Heart right ventricle (tissue), 16 donors: ENCODE data around the gene ARL9. TPM values are rescaled to one million over a fixed set of nuclear protein-coding genes. Genes with fewer than 3 reads are reported as not detected.
"Not testable (repeated sequence)": the region's sequence is repeated elsewhere in the genome, so short reads cannot be mapped to it uniquely, and the experiment has no call there.

Experiments used
- ATAC-seq, 8 donors: fragments of 200-7000 bp; cut with Tn5 transposase; one replicate each; pipeline ENCODE4 v1.9.1; 2020; ENCODE audit warnings: mild to moderate bottlenecking in 8 of 8, moderate library complexity in 8 of 8, moderate number of reproducible peaks in 1 of 8
- DNase-seq, 2 donors: peaks; one replicate each; pipeline ENCODE4 v3.0.0-alpha.2; 2020
- H3K27ac ChIP-seq, 10 donors: fragments of 200-600 bp; sonication (generic) in 2 of 10; one replicate each; pipeline versions ENCODE4 v1.5.0 to v1.8.0; 2020 to 2022; ENCODE audit warnings: mild to moderate bottlenecking in 3 of 10
- H3K27me3 ChIP-seq, 7 donors: fragments of 200-600 bp; one replicate each; pipeline ENCODE4 v1.8.0; 2021 to 2022; ENCODE audit warnings: mild to moderate bottlenecking in 2 of 7
- H3K36me3 ChIP-seq, 9 donors: fragments of 200-600 bp; sonication (generic) in 1 of 9; one replicate each; pipeline versions ENCODE4 v1.5.0 to v1.8.0; 2020 to 2022; ENCODE audit warnings: mild to moderate bottlenecking in 2 of 9
- H3K4me1 ChIP-seq, 9 donors: fragments of 200-600 bp; sonication (generic) in 1 of 9; one replicate each; pipeline versions ENCODE4 v1.5.0 to v1.8.0; 2020 to 2022; ENCODE audit warnings: mild to moderate bottlenecking in 4 of 9
- H3K4me3 ChIP-seq, 10 donors: fragments of 200-600 bp; sonication (generic) in 2 of 10; one replicate each; pipeline versions ENCODE4 v1.5.0 to v1.8.0; 2020 to 2022; ENCODE audit warnings: mild to moderate bottlenecking in 7 of 10, moderate library complexity in 2 of 10
- H3K9me3 ChIP-seq, 11 donors: fragments of 200-600 bp in 10 of 11; sonication (generic) in 2 of 11; one replicate each; pipeline versions ENCODE4 v1.5.0 to v1.8.0; 2013 to 2022; ENCODE audit warnings: mild to moderate bottlenecking in 2 of 11, control low read depth in 1 of 11, moderate library complexity in 1 of 11
- WGBS, 2 donors: extraction: QIAGEN DNeasy Blood & Tissue Kit; methylation state at CpG; one replicate each; pipeline ENCODE4 v1.1.7; 2013; ENCODE audit warnings: inconsistent platforms in 1 of 2; 5-methylcytosine and 5-hydroxymethylcytosine counted together
- intact Hi-C, 10 donors: fragments of 100-400 bp; cut with DNase I; formaldehyde crosslinking; loops; one replicate each; pipeline versions ENCODE4 v1.11.1 to v1.14.2; 2022
- polyA plus RNA-seq, 2 donors: library from polyadenylated mRNA; stranded (reverse); fragments of 200-250 nt; gene quantifications; one replicate each; pipeline ENCODE4 v1.2.3, GENCODE V29; 2013
- total RNA-seq, 10 donors: library from RNA; stranded (reverse); fragmentation: NEBNext Ultra II Directional in 3 of 10; extraction: Animal tissue kit (Norgen Biotek cat#: 25700) in 3 of 10; gene quantifications; one replicate each; pipeline versions ENCODE4 v1.2.1 to v1.2.4, GENCODE V29; 2021 to 2023
- TF ChIP-seq, protein P1 (sequence below), 9 donors: fragments of 200-600 bp; sonication (generic) in 2 of 9; IDR thresholded peaks; one replicate each; pipeline versions ENCODE4 v1.5.0 to v1.8.0; 2021 to 2022; ENCODE audit warnings: antibody characterized with exemption in 9 of 9, mild to moderate bottlenecking in 5 of 9, moderate library complexity in 1 of 9
- donor health status: Arrhythmogenic right ventricular cardiomyopathy.
- donor health status: ischemic (EF 13 %, LVEDD 7.1; RV severe dilation, severe dysfunction).
- donor health status: healthy with polysubstance abuse.
- donor health status: DM: no; HTN: yes; CAD: no.
- donor health status: DM: no; HTN: no; CAD: no.
- donor health status: ischemic (EF 25% LVEDD 6.9; RV normal size, moderate dysfunction).
- donor health status: ischemic (EF 25% LVEDD 5.7; RV mildly dilated, moderate dysfunction).
- donor health status: healthy.
- donor health status: DM: yes; HTN: yes; CAD: no.
- donor health status: Ischemic cardiomyopathy.
- donor health status: ischemic (EF 35%, LVEDD 5.7; RV mildly dilated, moderate dysfunction).
- donor health status: nonischemic (EF 11% LVEDD 7.7; RV severe dilation, severe dysfunction).
- donor health status: DM: yes; HTN: yes; CAD: no.
- donor health status: PGD.
- donor health status: ischemic (EF 29% LVEDD 5.4; RV normal size, mild dysfunction).
- donor health status: nonischemic (EF 23%, LVEDD 6.1; RV moderate dilation, normal function).

The ARL9 gene
- total and polyA plus RNA-seq, 12 donors: 0.09 to 0.19 TPM; not detected in 10

DNA sequence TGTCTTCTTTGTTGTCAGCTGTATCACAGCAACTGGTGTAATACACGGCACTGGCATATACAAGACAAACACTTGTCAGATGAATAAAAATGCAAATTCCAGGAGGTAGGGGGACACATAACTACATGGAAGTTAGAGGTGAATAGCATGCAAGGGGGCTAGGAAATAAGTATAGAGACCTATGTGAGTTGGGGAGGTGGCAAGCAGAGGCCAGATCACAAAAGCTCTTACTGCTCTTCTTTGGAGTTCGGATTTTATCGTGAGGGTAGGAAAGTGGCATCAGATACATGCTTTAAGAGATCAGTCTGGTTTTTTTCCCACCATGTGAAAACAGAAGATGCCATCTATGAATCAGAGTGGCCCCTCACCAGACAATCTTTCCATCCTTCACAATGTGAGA is 41.0 kb upstream of the ARL9 start:
- peaks cover 5 to 44% (median 36%) of the 10 kb centered on the region in 9 donors for H3K4me1 ChIP-seq
- no peak for ATAC-seq
- no peak for DNase-seq
- no peaks in the 10 kb centered on the region for H3K9me3 ChIP-seq
- no peak overlapping the region for H3K27ac ChIP-seq
- no peak overlapping the region for H3K4me3 ChIP-seq
- TF ChIP-seq, protein P1, sequence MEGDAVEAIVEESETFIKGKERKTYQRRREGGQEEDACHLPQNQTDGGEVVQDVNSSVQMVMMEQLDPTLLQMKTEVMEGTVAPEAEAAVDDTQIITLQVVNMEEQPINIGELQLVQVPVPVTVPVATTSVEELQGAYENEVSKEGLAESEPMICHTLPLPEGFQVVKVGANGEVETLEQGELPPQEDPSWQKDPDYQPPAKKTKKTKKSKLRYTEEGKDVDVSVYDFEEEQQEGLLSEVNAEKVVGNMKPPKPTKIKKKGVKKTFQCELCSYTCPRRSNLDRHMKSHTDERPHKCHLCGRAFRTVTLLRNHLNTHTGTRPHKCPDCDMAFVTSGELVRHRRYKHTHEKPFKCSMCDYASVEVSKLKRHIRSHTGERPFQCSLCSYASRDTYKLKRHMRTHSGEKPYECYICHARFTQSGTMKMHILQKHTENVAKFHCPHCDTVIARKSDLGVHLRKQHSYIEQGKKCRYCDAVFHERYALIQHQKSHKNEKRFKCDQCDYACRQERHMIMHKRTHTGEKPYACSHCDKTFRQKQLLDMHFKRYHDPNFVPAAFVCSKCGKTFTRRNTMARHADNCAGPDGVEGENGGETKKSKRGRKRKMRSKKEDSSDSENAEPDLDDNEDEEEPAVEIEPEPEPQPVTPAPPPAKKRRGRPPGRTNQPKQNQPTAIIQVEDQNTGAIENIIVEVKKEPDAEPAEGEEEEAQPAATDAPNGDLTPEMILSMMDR (IDR thresholded peaks at IDR 0.05): no peak
- H3K27me3 ChIP-seq: no peaks in the 10 kb centered on the region
- 67 to 75% methylated on average over 3 of the region's 3 CpGs for WGBS, 2 donors
- intact Hi-C loops: loop anchor here in 1 of 10 donors (10.0 kb wide), 1 partner anchor 510 kb away; the partner anchor contains the start of genes NOA1 and POLR2B
- H3K36me3 ChIP-seq: peaks cover 0 to 50% (median 8%) of the 10 kb centered on the region in 9 donors

DNA sequence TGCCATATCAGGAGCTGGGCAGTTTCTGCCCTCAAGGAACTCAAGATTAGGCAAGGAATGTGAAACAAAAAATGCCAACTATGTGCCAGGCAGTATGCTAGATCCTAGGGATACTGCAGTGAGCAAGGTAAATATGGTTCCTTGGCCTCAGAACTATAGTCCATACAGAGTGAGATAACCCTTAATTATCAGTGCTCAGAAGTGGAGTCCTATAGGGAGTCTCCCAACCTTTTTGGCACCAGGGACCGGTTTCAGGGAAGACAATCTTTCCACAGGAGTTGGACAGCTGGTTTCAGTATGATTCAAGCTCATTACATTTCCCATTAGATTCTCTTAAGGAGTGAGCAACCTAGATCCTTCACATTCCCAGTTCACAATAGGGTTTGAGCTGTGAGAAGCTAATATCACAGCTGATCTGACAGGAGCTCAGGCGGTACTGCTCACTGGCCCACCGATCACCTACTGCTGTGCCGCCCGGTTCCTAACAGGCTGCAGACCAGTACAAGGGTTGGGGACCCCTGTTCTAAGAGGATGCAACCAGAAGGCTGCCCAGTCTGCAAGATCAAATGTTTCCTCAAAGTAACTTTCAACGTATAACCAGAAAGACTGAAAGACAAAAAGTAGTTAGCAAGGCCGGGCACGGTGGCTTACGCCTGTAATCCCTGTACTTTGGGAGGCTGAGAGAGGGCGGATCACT is 39.8 kb upstream of the ARL9 start:
- ATAC-seq: no peak
- Histone ChIP-seq H3K4me3 (peak overlapping the region in 7 of 10 donors; percentile 3 to 95 (median 85)), H3K27ac (peak overlapping the region in 1 of 10 donors; percentile 91), H3K9me3 (no peaks in the 10 kb centered on the region), H3K4me1 (peaks cover 5 to 47% (median 38%) of the 10 kb centered on the region in 9 donors), H3K27me3 (no peaks in the 10 kb centered on the region), H3K36me3 (peaks cover 0 to 50% (median 8%) of the 10 kb centered on the region in 9 donors)
- 56 to 71% methylated on average over 10 of the region's 10 CpGs for WGBS, 2 donors
- TF ChIP-seq, protein P1 (IDR thresholded peaks at IDR 0.05): no peak
- no peak for DNase-seq
- intact Hi-C loops: loop anchor here in 2 of 10 donors (2.0 to 10.0 kb wide), 2 partner anchors 65 to 509 kb away; partner anchors contain the start of genes NOA1 (in 1 of the 2) and POLR2B (in 1 of the 2)

DNA sequence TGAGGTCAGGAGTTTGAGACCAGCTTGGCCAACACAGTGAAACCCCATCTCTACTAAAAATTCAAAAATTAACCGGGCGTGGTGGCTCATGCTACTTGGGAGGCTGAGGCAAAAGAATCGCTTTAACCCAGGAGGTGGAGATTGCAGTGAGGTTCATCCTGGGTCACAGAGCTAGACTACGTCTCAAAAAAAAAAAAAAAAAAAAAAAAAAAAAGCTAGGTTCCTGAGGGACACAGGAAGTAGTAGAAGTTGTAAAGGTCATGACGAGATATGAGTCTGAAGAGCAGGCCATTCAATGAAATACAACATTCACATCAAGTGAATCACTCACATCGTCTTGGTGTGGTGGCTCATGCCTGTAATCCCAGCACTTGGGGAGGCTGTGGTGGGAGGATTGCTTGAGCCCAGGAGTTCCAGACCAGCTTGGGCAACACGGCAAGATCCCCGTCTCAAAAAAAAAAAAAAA is 39.3 kb upstream of the ARL9 start:
- peaks cover 5 to 47% (median 38%) of the 10 kb centered on the region in 9 donors for H3K4me1 ChIP-seq
- not testable (repeated sequence) for DNase-seq, H3K9me3 ChIP-seq, H3K27me3 ChIP-seq
- WGBS, 2 donors: 10 to 20% methylated on average over 8 of the region's 8 CpGs
- H3K27ac ChIP-seq: peak overlapping the region in 6 of 10 donors; percentile 85 to 93 (median 90)
- ATAC-seq: peak in 4 of 8 donors; percentile 14 to 61 (median 26)
- peak overlapping the region; percentile 83 to 99 (median 91) for H3K4me3 ChIP-seq
- intact Hi-C loops: loop anchor here in 2 of 10 donors (2.0 to 10.0 kb wide), 2 partner anchors 64 to 508 kb away; partner anchors contain the start of genes NOA1 (in 1 of the 2) and POLR2B (in 1 of the 2)
- H3K36me3 ChIP-seq: peaks cover 0 to 50% (median 9%) of the 10 kb centered on the region in 9 donors

DNA sequence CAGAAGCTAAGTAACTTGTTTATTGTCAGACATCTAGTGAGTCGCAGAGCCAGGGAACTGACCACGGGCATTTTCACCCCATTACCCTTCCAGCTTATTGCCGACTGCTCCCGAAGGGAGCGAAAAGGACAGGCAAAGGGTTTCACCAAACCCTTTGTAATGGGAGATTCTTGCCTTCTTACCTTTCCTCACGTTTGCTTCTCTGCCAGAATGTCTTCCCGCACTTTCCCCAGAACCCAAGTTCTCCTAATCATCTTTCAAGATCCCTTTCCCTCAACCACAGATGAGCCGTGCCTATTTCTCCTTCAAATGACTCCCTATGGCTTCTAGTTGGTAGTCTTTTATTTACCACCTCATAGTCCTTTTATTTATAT is 38.7 kb upstream of the ARL9 start:
- DNase-seq (no peak), ATAC-seq (peak in 2 of 8 donors; percentile 5 to 26)
- Histone ChIP-seq H3K27ac (peak overlapping the region; percentile 49 to 93 (median 88)), H3K4me3 (peak overlapping the region; percentile 83 to 99 (median 91)), H3K36me3 (peaks cover 0 to 50% (median 14%) of the 10 kb centered on the region in 9 donors), H3K9me3 (no peaks in the 10 kb centered on the region), H3K27me3 (no peaks in the 10 kb centered on the region), H3K4me1 (peaks cover 5 to 47% (median 38%) of the 10 kb centered on the region in 9 donors)
- TF ChIP-seq, protein P1 (IDR thresholded peaks at IDR 0.05): no peak
- 0 to 1% methylated on average over 8 of the region's 8 CpGs for WGBS, 2 donors
- intact Hi-C loops: loop anchor here in 3 of 10 donors (1.0 to 10.0 kb wide), 3 partner anchors 31 to 508 kb away; partner anchors contain the start of genes NOA1 (in 1 of the 3), PAICS (in 1 of the 3) and POLR2B (in 1 of the 3)
